ENCODE data around the gene PLPP2. TPM values are rescaled to one million over a fixed set of nuclear protein-coding genes. Genes with fewer than 3 reads are reported as not detected.

PLPP2 gene
- total RNA-seq: 1.9 and 2.2 TPM in 2 replicates

DNA sequence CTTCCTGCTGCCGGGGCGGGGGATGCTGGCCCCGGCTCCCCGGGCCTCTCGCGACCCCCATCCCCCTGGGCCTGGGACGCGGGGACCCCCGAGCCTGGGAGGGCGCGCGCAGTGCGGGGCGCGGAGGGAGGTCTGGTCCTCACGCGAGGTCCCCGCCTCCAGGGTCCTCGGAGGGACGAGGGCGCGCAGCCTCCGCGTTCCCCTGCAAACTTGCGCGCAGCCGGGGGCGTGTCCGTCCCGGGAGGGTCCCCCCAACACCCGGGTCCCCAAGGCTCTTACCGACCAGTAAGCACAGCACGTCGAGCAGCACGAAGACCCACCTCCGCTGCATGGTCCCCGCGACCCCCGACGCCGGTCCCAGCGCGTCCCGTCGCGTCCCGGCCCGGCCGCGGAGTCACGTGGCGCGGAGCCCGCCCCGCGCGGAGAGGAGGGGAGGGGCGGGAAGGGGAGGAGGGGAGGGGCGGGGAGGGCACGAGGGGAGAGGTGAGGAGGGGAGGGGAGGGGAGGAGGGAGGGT lies at the start of gene PLPP2:
Gene PLPP2, minus strand, starts transcription at position 398 of the 516 bp plus-strand sequence. Its CDS starts 67 bp downstream, at position 331.

Other genes with a start within 250 kb of the PLPP2 start
- gene OR4F17, start 184.3 kb downstream of the PLPP2 start, total RNA-seq: not detected in 2 replicates
- gene MIER2, start 53.4 kb upstream of the PLPP2 start, total RNA-seq: 36.2 and 39.1 TPM in 2 replicates
- gene C2CD4C, start 117.7 kb upstream of the PLPP2 start, total RNA-seq: 0.07 TPM in 1 of 2 replicates, not detected in the other
- 0.33 and 2.4 TPM in 2 replicates for gene SHC2, start 169.6 kb upstream of the PLPP2 start, total RNA-seq
- gene MADCAM1, start 205.1 kb upstream of the PLPP2 start, total RNA-seq: 0.13 and 0.20 TPM in 2 replicates
- gene TPGS1, start 216.1 kb upstream of the PLPP2 start, total RNA-seq: 18.9 and 22.3 TPM in 2 replicates
- 51.9 and 64.0 TPM in 2 replicates for gene CDC34, start 240.4 kb upstream of the PLPP2 start, total RNA-seq

Data from smooth muscle cell of the pulmonary artery (primary cell).